K562 (cell line): ENCODE results near the gene MCMBP. TPM values are rescaled to one million over a fixed set of nuclear protein-coding genes. Genes with fewer than 3 reads are reported as not detected.

Source experiments
- EGR1 ChIP-seq: fragments of 450-650 bp; conservative IDR thresholded peaks from 2 replicates; pipeline ENCODE4 v1.6.1; 2017; ENCODE audit warnings: mild to moderate bottlenecking
- HNRNPUL1 ChIP-seq: fragments of 200-400 bp; formaldehyde crosslinking; IDR thresholded peaks from 2 replicates; pipeline ENCODE4 v1.6.1; 2017; ENCODE audit warnings: low read length
- IFI16 ChIP-seq: fragments of 250-450 bp; sonication (Bioruptor Pico); IDR thresholded peaks from 2 replicates; pipeline ENCODE4 v2.1.2; 2022; ENCODE audit warnings: mild to moderate bottlenecking, inconsistent platforms
- KDM2B ChIP-seq: fragments of 250-450 bp; sonication (Bioruptor Pico); IDR thresholded peaks from 2 replicates; pipeline ENCODE4 v1.8.0; 2021; ENCODE audit warnings: mild to moderate bottlenecking, moderate library complexity
- NFE2L1 ChIP-seq: fragments of 450-650 bp; IDR thresholded peaks from 2 replicates; pipeline ENCODE4 v1.6.1; 2016; ENCODE audit warnings: missing genetic modification characterization, low read depth, mild to moderate bottlenecking, missing compliant biosample characterization, moderate library complexity, borderline replicate concordance
- PHF20 ChIP-seq: fragments of 450-650 bp; IDR thresholded peaks from 2 replicates; pipeline ENCODE4 v1.6.1; 2018; ENCODE audit not compliant: partially characterized antibody
- POU5F1 ChIP-seq: fragments of 150-350 bp; IDR thresholded peaks from 2 replicates; pipeline ENCODE4 v1.6.1; 2014; ENCODE audit warnings: borderline replicate concordance, low read length, low read depth, mild to moderate bottlenecking; ENCODE audit not compliant: partially characterized antibody
- RBM22 ChIP-seq: fragments of 200-400 bp; formaldehyde crosslinking; IDR thresholded peaks from 2 replicates; pipeline ENCODE4 v1.6.1; 2018; ENCODE audit warnings: low read length, low read depth; ENCODE audit not compliant: poor library complexity, severe bottlenecking
- SRSF3 ChIP-seq: fragments of 200-400 bp; formaldehyde crosslinking; IDR thresholded peaks from 2 replicates; pipeline ENCODE4 v1.6.1; 2016; ENCODE audit warnings: mild to moderate bottlenecking, low read length, moderate library complexity; ENCODE audit not compliant: insufficient read depth
- ZNF143 ChIP-seq: sonication (generic); formaldehyde crosslinking; IDR thresholded peaks from 2 replicates; pipeline ENCODE4 v1.9.0; 2022; ENCODE audit warnings: mild to moderate bottlenecking, missing genetic modification reagents
- ZNF263 ChIP-seq: sonication (generic); formaldehyde crosslinking; IDR thresholded peaks from 2 replicates; pipeline ENCODE4 v1.8.0; 2022; ENCODE audit warnings: mild to moderate bottlenecking, missing genetic modification reagents, borderline replicate concordance
- ZNF586 ChIP-seq: fragments of 450-650 bp; formaldehyde crosslinking; conservative IDR thresholded peaks from 2 replicates; pipeline ENCODE4 v1.4.0; 2020; ENCODE audit warnings: mild to moderate bottlenecking, moderate library complexity
- polyA plus RNA-seq, 8 experiments: library from polyadenylated mRNA; depleted of rRNA in 4 of 8; stranded (reverse) in 5 of 8; unstranded in 3 of 8; fragments of >200 nt; fragmentation: Nextera tagmentation in 2 of 8; fragmentation: Illumina TruSeq in 1 of 8; extraction: Ambion mirVana in 2 of 8; extraction: Trizol in 1 of 8; gene quantifications; 2 replicates each; pipeline versions ENCODE4 v1.2.1 to v1.2.3, GENCODE V29; 2011 to 2014; ENCODE audit warnings: inconsistent platforms in 1 of 8, missing spikeins in 1 of 8
- total RNA-seq, 7 experiments: library from RNA; depleted of rRNA in 6 of 7; stranded (reverse); fragments of >200 nt in 6 of 7; fragmentation: Illumina TruSeq in 2 of 7; extraction: Trizol in 2 of 7; gene quantifications; 2 replicates each; pipeline versions ENCODE4 v1.2.1 to v1.2.3, GENCODE V29; 2011 to 2021; ENCODE audit warnings: low replicate concordance in 1 of 7
- TF ChIP-seq, protein P1 (sequence below): fragments of 450-650 bp; formaldehyde crosslinking; IDR thresholded peaks from 2 replicates; pipeline ENCODE4 v1.4.0; 2020; ENCODE audit warnings: mild to moderate bottlenecking
- TF ChIP-seq, protein P2 (sequence below): fragments of 450-650 bp; IDR thresholded peaks from 2 replicates; pipeline ENCODE4 v1.6.1; 2017; ENCODE audit warnings: mild to moderate bottlenecking, moderate library complexity
- TF ChIP-seq, protein P3 (sequence below): sonication (generic); IDR thresholded peaks from 2 replicates; pipeline ENCODE4 v1.6.1; 2016
- TF ChIP-seq, protein P4 (sequence below): sonication (generic); formaldehyde crosslinking; IDR thresholded peaks from 2 replicates; pipeline ENCODE4 v1.8.1; 2023; ENCODE audit warnings: mild to moderate bottlenecking, missing genetic modification reagents
- TF ChIP-seq, protein P5 (sequence below): fragments of 250-450 bp; sonication (Bioruptor Pico); IDR thresholded peaks from 2 replicates; pipeline ENCODE4 v1.8.0; 2022; ENCODE audit warnings: inconsistent platforms
- TF ChIP-seq, protein P6 (sequence below): IDR thresholded peaks from 2 replicates; pipeline ENCODE4 v1.6.1; 2012; ENCODE audit warnings: low read depth, low read length, improper control_type of control experiment, borderline replicate concordance

Gene MCMBP
- total and polyA plus RNA-seq, 9 of the 15 experiments (the other 6 are each of a cell fraction or from before 2014, with no cell fraction given): 11.2 to 74.3 (median 50.5) TPM

DNA sequence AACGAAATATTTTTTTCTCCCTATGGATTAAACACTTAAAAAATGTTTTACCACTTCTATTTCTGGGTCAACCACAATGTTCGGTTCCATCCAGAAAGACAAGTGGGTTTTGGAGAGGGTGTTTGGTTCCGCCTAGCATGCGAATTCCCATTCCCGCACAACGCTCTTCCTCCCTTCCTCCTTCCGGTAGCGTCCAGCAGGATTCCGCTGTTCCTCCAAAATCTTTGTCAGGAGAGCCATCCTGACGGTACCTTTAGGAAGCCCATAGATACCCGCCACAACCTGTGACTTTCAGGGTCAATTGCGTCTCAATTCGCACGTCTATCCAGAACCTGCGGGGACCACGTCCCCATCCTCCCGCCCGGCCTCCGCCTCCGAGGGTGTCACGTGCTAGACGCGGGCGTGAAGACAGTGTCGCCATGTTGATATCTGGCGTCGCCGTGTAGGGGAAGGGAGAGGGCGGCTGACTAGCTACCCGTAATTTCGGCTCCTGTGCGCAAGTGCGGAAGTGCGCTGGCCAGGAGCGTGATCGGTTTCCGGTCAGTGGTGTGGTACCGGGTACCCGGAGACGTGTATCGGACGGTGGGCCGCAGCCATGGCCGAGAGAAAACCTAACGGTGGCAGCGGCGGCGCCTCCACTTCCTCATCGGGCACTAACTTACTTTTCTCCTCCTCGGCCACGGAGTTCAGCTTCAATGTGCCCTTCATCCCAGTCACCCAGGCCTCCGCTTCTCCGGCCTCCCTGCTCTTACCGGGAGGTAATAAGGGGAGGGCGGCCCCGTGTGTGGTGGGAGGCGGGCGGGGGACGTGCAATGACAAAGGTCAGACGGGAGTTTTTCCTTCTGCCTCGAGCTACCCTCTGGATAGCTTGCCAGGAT lies 19.8 kb upstream of the MCMBP start, which contains the start of gene SEC23IP (continued):
- TF ChIP-seq POU5F1 (no peak), EGR1 (peak; percentile 72), KDM2B (CRISPR knock-in tag) (no peak), RBM22 (no peak), HNRNPUL1 (no peak), ZNF586 (CRISPR knock-in tag) (no peak), ZNF143 (CRISPR knock-in tag) (no peak), IFI16 (CRISPR knock-in tag) (no peak), ZNF263 (CRISPR knock-in tag) (peak; percentile 87), NFE2L1 (tag) (no peak), SRSF3 (no peak), PHF20 (peak; percentile 62)
- TF ChIP-seq, protein P1, sequence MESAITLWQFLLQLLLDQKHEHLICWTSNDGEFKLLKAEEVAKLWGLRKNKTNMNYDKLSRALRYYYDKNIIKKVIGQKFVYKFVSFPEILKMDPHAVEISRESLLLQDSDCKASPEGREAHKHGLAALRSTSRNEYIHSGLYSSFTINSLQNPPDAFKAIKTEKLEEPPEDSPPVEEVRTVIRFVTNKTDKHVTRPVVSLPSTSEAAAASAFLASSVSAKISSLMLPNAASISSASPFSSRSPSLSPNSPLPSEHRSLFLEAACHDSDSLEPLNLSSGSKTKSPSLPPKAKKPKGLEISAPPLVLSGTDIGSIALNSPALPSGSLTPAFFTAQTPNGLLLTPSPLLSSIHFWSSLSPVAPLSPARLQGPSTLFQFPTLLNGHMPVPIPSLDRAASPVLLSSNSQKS (CRISPR knock-in tag): no peak
- TF ChIP-seq, protein P2, sequence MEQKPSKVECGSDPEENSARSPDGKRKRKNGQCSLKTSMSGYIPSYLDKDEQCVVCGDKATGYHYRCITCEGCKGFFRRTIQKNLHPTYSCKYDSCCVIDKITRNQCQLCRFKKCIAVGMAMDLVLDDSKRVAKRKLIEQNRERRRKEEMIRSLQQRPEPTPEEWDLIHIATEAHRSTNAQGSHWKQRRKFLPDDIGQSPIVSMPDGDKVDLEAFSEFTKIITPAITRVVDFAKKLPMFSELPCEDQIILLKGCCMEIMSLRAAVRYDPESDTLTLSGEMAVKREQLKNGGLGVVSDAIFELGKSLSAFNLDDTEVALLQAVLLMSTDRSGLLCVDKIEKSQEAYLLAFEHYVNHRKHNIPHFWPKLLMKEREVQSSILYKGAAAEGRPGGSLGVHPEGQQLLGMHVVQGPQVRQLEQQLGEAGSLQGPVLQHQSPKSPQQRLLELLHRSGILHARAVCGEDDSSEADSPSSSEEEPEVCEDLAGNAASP: no peak
- TF ChIP-seq, protein P3, sequence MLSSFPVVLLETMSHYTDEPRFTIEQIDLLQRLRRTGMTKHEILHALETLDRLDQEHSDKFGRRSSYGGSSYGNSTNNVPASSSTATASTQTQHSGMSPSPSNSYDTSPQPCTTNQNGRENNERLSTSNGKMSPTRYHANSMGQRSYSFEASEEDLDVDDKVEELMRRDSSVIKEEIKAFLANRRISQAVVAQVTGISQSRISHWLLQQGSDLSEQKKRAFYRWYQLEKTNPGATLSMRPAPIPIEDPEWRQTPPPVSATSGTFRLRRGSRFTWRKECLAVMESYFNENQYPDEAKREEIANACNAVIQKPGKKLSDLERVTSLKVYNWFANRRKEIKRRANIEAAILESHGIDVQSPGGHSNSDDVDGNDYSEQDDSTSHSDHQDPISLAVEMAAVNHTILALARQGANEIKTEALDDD: no peak; the same call in 1 of the 2 replicates
- TF ChIP-seq, protein P4, sequence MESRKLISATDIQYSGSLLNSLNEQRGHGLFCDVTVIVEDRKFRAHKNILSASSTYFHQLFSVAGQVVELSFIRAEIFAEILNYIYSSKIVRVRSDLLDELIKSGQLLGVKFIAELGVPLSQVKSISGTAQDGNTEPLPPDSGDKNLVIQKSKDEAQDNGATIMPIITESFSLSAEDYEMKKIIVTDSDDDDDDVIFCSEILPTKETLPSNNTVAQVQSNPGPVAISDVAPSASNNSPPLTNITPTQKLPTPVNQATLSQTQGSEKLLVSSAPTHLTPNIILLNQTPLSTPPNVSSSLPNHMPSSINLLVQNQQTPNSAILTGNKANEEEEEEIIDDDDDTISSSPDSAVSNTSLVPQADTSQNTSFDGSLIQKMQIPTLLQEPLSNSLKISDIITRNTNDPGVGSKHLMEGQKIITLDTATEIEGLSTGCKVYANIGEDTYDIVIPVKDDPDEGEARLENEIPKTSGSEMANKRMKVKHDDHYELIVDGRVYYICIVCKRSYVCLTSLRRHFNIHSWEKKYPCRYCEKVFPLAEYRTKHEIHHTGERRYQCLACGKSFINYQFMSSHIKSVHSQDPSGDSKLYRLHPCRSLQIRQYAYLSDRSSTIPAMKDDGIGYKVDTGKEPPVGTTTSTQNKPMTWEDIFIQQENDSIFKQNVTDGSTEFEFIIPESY: no peak
- TF ChIP-seq, protein P5, sequence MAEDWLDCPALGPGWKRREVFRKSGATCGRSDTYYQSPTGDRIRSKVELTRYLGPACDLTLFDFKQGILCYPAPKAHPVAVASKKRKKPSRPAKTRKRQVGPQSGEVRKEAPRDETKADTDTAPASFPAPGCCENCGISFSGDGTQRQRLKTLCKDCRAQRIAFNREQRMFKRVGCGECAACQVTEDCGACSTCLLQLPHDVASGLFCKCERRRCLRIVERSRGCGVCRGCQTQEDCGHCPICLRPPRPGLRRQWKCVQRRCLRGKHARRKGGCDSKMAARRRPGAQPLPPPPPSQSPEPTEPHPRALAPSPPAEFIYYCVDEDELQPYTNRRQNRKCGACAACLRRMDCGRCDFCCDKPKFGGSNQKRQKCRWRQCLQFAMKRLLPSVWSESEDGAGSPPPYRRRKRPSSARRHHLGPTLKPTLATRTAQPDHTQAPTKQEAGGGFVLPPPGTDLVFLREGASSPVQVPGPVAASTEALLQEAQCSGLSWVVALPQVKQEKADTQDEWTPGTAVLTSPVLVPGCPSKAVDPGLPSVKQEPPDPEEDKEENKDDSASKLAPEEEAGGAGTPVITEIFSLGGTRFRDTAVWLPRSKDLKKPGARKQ: no peak
- TF ChIP-seq, protein P6, sequence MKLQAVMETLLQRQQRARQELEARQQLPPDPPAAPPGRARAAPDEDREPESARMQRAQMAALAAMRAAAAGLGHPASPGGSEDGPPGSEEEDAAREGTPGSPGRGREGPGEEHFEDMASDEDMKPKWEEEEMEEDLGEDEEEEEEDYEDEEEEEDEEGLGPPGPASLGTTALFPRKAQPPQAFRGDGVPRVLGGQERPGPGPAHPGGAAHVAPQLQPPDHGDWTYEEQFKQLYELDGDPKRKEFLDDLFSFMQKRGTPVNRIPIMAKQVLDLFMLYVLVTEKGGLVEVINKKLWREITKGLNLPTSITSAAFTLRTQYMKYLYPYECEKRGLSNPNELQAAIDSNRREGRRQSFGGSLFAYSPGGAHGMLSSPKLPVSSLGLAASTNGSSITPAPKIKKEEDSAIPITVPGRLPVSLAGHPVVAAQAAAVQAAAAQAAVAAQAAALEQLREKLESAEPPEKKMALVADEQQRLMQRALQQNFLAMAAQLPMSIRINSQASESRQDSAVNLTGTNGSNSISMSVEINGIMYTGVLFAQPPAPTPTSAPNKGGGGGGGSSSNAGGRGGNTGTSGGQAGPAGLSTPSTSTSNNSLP: no peak
